Chondrocyte (in vitro differentiated cells): ENCODE measurements around the gene KLHL40. TPM values are rescaled to one million over a fixed set of nuclear protein-coding genes. Genes with fewer than 3 reads are reported as not detected.
"Not testable (repeated sequence)": the region's sequence is repeated elsewhere in the genome, so short reads cannot be mapped to it uniquely, and the experiment has no call there.

ENCODE experiments used
- DNase-seq: peaks from one replicate; pipeline ENCODE4 v3.0.0; 2021; ENCODE audit warnings: mixed read lengths, low spot score
- H3K27ac Mint-ChIP-seq: one replicate; pipeline ENCODE4 v1.8.0; 2021; ENCODE audit warnings: mild to moderate bottlenecking, moderate library complexity, mixed read lengths; ENCODE audit not compliant: unreplicated experiment
- H3K27me3 Mint-ChIP-seq: 2 replicates; pipeline ENCODE4 v1.8.0; 2021; ENCODE audit warnings: low read depth, mixed read lengths
- H3K36me3 Mint-ChIP-seq: 2 replicates; pipeline ENCODE4 v1.8.0; 2021; ENCODE audit warnings: low read depth, mixed read lengths
- H3K4me1 Mint-ChIP-seq: 2 replicates; pipeline ENCODE4 v1.8.0; 2021; ENCODE audit warnings: low read depth, mild to moderate bottlenecking, mixed read lengths
- H3K4me3 Mint-ChIP-seq: one replicate; pipeline ENCODE4 v1.8.0; 2021; ENCODE audit warnings: mild to moderate bottlenecking, moderate library complexity, mixed read lengths; ENCODE audit not compliant: unreplicated experiment
- H3K9me3 Mint-ChIP-seq: 2 replicates; pipeline ENCODE4 v1.8.0; 2021; ENCODE audit warnings: low read depth, mixed read lengths
- CTCF ChIP-seq: fragments of 200-600 bp; sonication (generic); IDR thresholded peaks from 2 replicates; pipeline ENCODE4 v1.5.0; 2021; ENCODE audit warnings: antibody characterized with exemption, mild to moderate bottlenecking, moderate library complexity
- total RNA-seq: library from RNA; stranded (reverse); gene quantifications from 3 replicates; pipeline ENCODE4 v1.2.1, GENCODE V29; 2021

Gene KLHL40
- total RNA-seq, 1 donor from 2014 or later = not detected

GRCh38 chr3:42718338-42718737 lies 33.0 kb downstream of the KLHL40 start:
- Mint-ChIP-seq H3K4me3 (no peak overlapping the region), H3K27ac (no peak overlapping the region), H3K27me3 (peaks cover 21% of the 10 kb centered on the region), H3K36me3 (no peaks in the 10 kb centered on the region), H3K4me1 (no peaks in the 10 kb centered on the region), H3K9me3 (no peaks in the 10 kb centered on the region)
- TF ChIP-seq CTCF = no peak
- DNase-seq = peak; percentile 2

- H3K9me3 Mint-ChIP-seq = no peaks in the 10 kb centered on the region
- peaks cover 19% of the 10 kb centered on the region for H3K27me3 Mint-ChIP-seq
- no peak overlapping the region for H3K4me3 Mint-ChIP-seq
- no peak overlapping the region for H3K27ac Mint-ChIP-seq
- TF ChIP-seq CTCF = no peak
- no peaks in the 10 kb centered on the region for H3K4me1 Mint-ChIP-seq
- no peaks in the 10 kb centered on the region for H3K36me3 Mint-ChIP-seq
- DNase-seq = no peak
Measured at GRCh38 chr3:42719002-42719401, 33.7 kb downstream of the KLHL40 start.

GRCh38 chr3:42720126-42720525 lies 34.8 kb downstream of the KLHL40 start:
- no peak overlapping the region for H3K4me3 Mint-ChIP-seq
- H3K27me3 Mint-ChIP-seq = peaks cover 18% of the 10 kb centered on the region
- no peaks in the 10 kb centered on the region for H3K36me3 Mint-ChIP-seq
- no peak for DNase-seq
- TF ChIP-seq CTCF = no peak
- no peaks in the 10 kb centered on the region for H3K9me3 Mint-ChIP-seq
- H3K27ac Mint-ChIP-seq = no peak overlapping the region
- no peaks in the 10 kb centered on the region for H3K4me1 Mint-ChIP-seq

GRCh38 chr3:42721690-42722089 lies 36.4 kb downstream of the KLHL40 start:
- Mint-ChIP-seq H3K36me3 (no peaks in the 10 kb centered on the region), H3K27ac (no peak overlapping the region), H3K9me3 (no peaks in the 10 kb centered on the region), H3K27me3 (peaks cover 21% of the 10 kb centered on the region), H3K4me1 (no peaks in the 10 kb centered on the region), H3K4me3 (no peak overlapping the region)
- TF ChIP-seq CTCF = no peak
- no peak for DNase-seq

GRCh38 chr3:42722442-42722841 lies 37.1 kb downstream of the KLHL40 start:
- peaks cover 21% of the 10 kb centered on the region for H3K27me3 Mint-ChIP-seq
- not testable (repeated sequence) for H3K27ac Mint-ChIP-seq, DNase-seq, H3K4me1 Mint-ChIP-seq, H3K4me3 Mint-ChIP-seq, H3K9me3 Mint-ChIP-seq, H3K36me3 Mint-ChIP-seq

- Mint-ChIP-seq H3K27me3 (peaks cover 25% of the 10 kb centered on the region), H3K9me3 (no peaks in the 10 kb centered on the region), H3K4me3 (no peak overlapping the region), H3K4me1 (no peaks in the 10 kb centered on the region), H3K27ac (no peak overlapping the region), H3K36me3 (peaks cover 2% of the 10 kb centered on the region)
- DNase-seq = no peak
- no peak for TF ChIP-seq CTCF
Measured at GRCh38 chr3:42723219-42723618, 37.9 kb downstream of the KLHL40 start.
